ENCODE measurements around the gene ATP9B. TPM values are rescaled to one million over a fixed set of nuclear protein-coding genes. Genes with fewer than 3 reads are reported as not detected.

The ATP9B gene
- total RNA-seq, 1 experiment from 2014 or later = 8.6 TPM

GRCh38 chr18:79064228-79064627, 5.0 kb upstream of the ATP9B start:
- no peak overlapping the region for H3K27ac ChIP-seq
- H3K27me3 ChIP-seq (ENCODE audit: insufficient read depth, low read depth) = peaks cover 13% of the 10 kb centered on the region; the same call in 1 of the 2 replicates
- H3K9me3 ChIP-seq (ENCODE audit: insufficient read depth, low read depth) = no peaks in the 10 kb centered on the region
- H3K9me2 ChIP-seq (ENCODE audit: insufficient read depth) = no peaks in the 10 kb centered on the region
- intact Hi-C loops (cut with micrococcal nuclease; ENCODE audit: unreplicated experiment) = no loop called here
- ChIA-PET CTCF (no interaction called here), POLR2A (ENCODE audit: unreplicated experiment) (no interaction called here)
- peaks cover 8% of the 10 kb centered on the region for H3K4me1 ChIP-seq (replicated peaks; ENCODE audit: insufficient read depth)
- no peak overlapping the region for H2AFZ ChIP-seq
- no peaks in the 10 kb centered on the region for H3K36me3 ChIP-seq (ENCODE audit: low read depth)
- H3K79me2 ChIP-seq (ENCODE audit: low read depth) = no peaks in the 10 kb centered on the region
- H3F3A ChIP-seq (ENCODE audit: insufficient read depth, low read depth) = peaks cover 12% of the 10 kb centered on the region
- no peak overlapping the region for H3K4me3 ChIP-seq
- TF ChIP-seq EZH2 (IDR thresholded peaks at IDR 0.05; ENCODE audit: low read depth) (no peak), CTCF (conservative IDR thresholded peaks at IDR 0.05) (no peak)
- no peak for DNase-seq
- BruUV-seq (replicated peaks) = no TSS peak
- H3K4me2 ChIP-seq = no peak overlapping the region
- no peaks in the 10 kb centered on the region for H4K20me1 ChIP-seq (ENCODE audit: insufficient read depth)

GRCh38 chr18:79065802-79066201, 3.4 kb upstream of the ATP9B start:
- Histone ChIP-seq H3K4me1 (replicated peaks; ENCODE audit: insufficient read depth) (peaks cover 14% of the 10 kb centered on the region), H3K4me2 (no peak overlapping the region), H3K27ac (no peak overlapping the region), H3K9me3 (ENCODE audit: insufficient read depth, low read depth) (no peaks in the 10 kb centered on the region), H2AFZ (no peak overlapping the region), H3K4me3 (no peak overlapping the region), H3K9me2 (ENCODE audit: insufficient read depth) (no peaks in the 10 kb centered on the region), H3K27me3 (ENCODE audit: insufficient read depth, low read depth) (0 out of 2 replicates have a peak, but pooled peaks cover 4% of the 10 kb centered on the region), H3K36me3 (ENCODE audit: low read depth) (no peaks in the 10 kb centered on the region), H4K20me1 (ENCODE audit: insufficient read depth) (no peaks in the 10 kb centered on the region), H3F3A (ENCODE audit: insufficient read depth, low read depth) (peaks cover 19% of the 10 kb centered on the region), H3K79me2 (ENCODE audit: low read depth) (peaks cover 12% of the 10 kb centered on the region)
- DNase-seq = no peak
- TF ChIP-seq CTCF (conservative IDR thresholded peaks at IDR 0.05) (no peak), EZH2 (IDR thresholded peaks at IDR 0.05; ENCODE audit: low read depth) (no peak)
- intact Hi-C loops (cut with micrococcal nuclease; ENCODE audit: unreplicated experiment) = no loop called here
- BruUV-seq (replicated peaks) = no TSS peak
- ChIA-PET POLR2A (ENCODE audit: unreplicated experiment) (no interaction called here), CTCF (no interaction called here)

GRCh38 chr18:79067611-79068010, 1.6 kb upstream of the ATP9B start:
- ChIA-PET CTCF (no interaction called here), POLR2A (ENCODE audit: unreplicated experiment) (no interaction called here)
- H3K4me2 ChIP-seq = no peak overlapping the region
- DNase-seq = no peak
- no peaks in the 10 kb centered on the region for H3K27me3 ChIP-seq (ENCODE audit: insufficient read depth, low read depth)
- intact Hi-C loops (cut with micrococcal nuclease; ENCODE audit: unreplicated experiment) = no loop called here
- TF ChIP-seq EZH2 (IDR thresholded peaks at IDR 0.05; ENCODE audit: low read depth) (no peak), CTCF (conservative IDR thresholded peaks at IDR 0.05) (no peak)
- no peak overlapping the region for H3K27ac ChIP-seq
- H3K36me3 ChIP-seq (ENCODE audit: low read depth) = no peaks in the 10 kb centered on the region
- no TSS peak for BruUV-seq (replicated peaks)
- peaks cover 26% of the 10 kb centered on the region for H3K79me2 ChIP-seq (ENCODE audit: low read depth)
- no peaks in the 10 kb centered on the region for H3K9me2 ChIP-seq (ENCODE audit: insufficient read depth)
- peaks cover 13% of the 10 kb centered on the region for H3K4me1 ChIP-seq (replicated peaks; ENCODE audit: insufficient read depth)
- H4K20me1 ChIP-seq (ENCODE audit: insufficient read depth) = 0 out of 2 replicates have a peak, but pooled peaks cover 5% of the 10 kb centered on the region
- peaks cover 19% of the 10 kb centered on the region for H3F3A ChIP-seq (ENCODE audit: insufficient read depth, low read depth)
- no peak overlapping the region for H2AFZ ChIP-seq
- no peak overlapping the region for H3K4me3 ChIP-seq
- H3K9me3 ChIP-seq (ENCODE audit: insufficient read depth, low read depth) = no peaks in the 10 kb centered on the region

Data from PC-9 (cell line).